NCI-H446 (cell line): ENCODE data around the gene CDH11.

ENCODE experiments used
- DNase-seq, 2 experiments: peaks; one replicate each; lab custom pipeline; 2025; lab: John Stamatoyannopoulos, UW

The CDH11 gene

GRCh38 chr16:65024767-65025178 is 97.1 kb downstream of the CDH11 start:
- no peak for DNase-seq

GRCh38 chr16:65023802-65024201 is 98.1 kb downstream of the CDH11 start:
- no peak for DNase-seq

GRCh38 chr16:65021852-65022595 is 99.8 kb downstream of the CDH11 start:
- DNase-seq: no peak

- DNase-seq: no peak
These were observed 105.1 kb downstream of the CDH11 start for GRCh38 chr16:65016754-65017153.

GRCh38 chr16:65015599-65015998 is 106.3 kb downstream of the CDH11 start:
- DNase-seq: no peak

GRCh38 chr16:65012357-65012756 is 109.5 kb downstream of the CDH11 start:
- no peak for DNase-seq

GRCh38 chr16:65010125-65010524 is 111.7 kb downstream of the CDH11 start:
- DNase-seq: no peak

GRCh38 chr16:65005696-65006095 is 116.2 kb downstream of the CDH11 start:
- no peak for DNase-seq

- DNase-seq: no peak
These were observed 117.3 kb downstream of the CDH11 start for GRCh38 chr16:65004570-65004969.

GRCh38 chr16:65003621-65004020 is 118.2 kb downstream of the CDH11 start:
- DNase-seq: no peak

- DNase-seq: peak in 1 of 2 experiments; percentile 18
These were observed 119.6 kb downstream of the CDH11 start for GRCh38 chr16:65002265-65002664.

- no peak for DNase-seq
These were observed 121.2 kb downstream of the CDH11 start for GRCh38 chr16:65000654-65001053.

- no peak for DNase-seq
These were observed 124.1 kb downstream of the CDH11 start for GRCh38 chr16:64997751-64998150.

- DNase-seq: no peak
These were observed 124.7 kb downstream of the CDH11 start for GRCh38 chr16:64997121-64997520.

- no peak for DNase-seq
These were observed 125.2 kb downstream of the CDH11 start for GRCh38 chr16:64996641-64997040.

GRCh38 chr16:64993464-64993863 is 128.4 kb downstream of the CDH11 start:
- DNase-seq: no peak

- DNase-seq: no peak
These were observed 130.9 kb downstream of the CDH11 start for GRCh38 chr16:64991001-64991400.

- no peak for DNase-seq
These were observed 131.8 kb downstream of the CDH11 start for GRCh38 chr16:64990101-64990500.

- no peak for DNase-seq
These were observed 132.8 kb downstream of the CDH11 start for GRCh38 chr16:64989050-64989449.

- peak; percentile 41 to 81 for DNase-seq
These were observed 137.9 kb downstream of the CDH11 start for GRCh38 chr16:64983963-64984362.

GRCh38 chr16:64983231-64983630 is 138.6 kb downstream of the CDH11 start:
- peak; percentile 14 to 52 for DNase-seq

GRCh38 chr16:64982581-64982980 is 139.3 kb downstream of the CDH11 start:
- DNase-seq: no peak

- peak in 1 of 2 experiments; percentile 54 for DNase-seq
These were observed 140.1 kb downstream of the CDH11 start for GRCh38 chr16:64981568-64982281.
